Gastroesophageal sphincter (tissue), 4 donors: Measurements from ENCODE around the gene EXOC3L1. TPM values are rescaled to one million over a fixed set of nuclear protein-coding genes. Genes with fewer than 3 reads are reported as not detected.

Source experiments
- ATAC-seq: fragments of 150-250 bp; one replicate; pipeline ENCODE4 v1.9.1; 2016; ENCODE audit warnings: mild to moderate bottlenecking, moderate library complexity
- H3K27ac ChIP-seq, 4 donors: fragments of 200-600 bp; sonication (generic) in 3 of 4; 1 replicate in 3 of 4; 2 replicates in 1 of 4; pipeline ENCODE4 v1.5.1; 2016 to 2019
- H3K27me3 ChIP-seq: fragments of 200-600 bp; sonication (generic); one replicate; pipeline ENCODE4 v1.5.1; 2019
- H3K36me3 ChIP-seq, 2 donors: fragments of 200-600 bp; sonication (generic); one replicate each; pipeline ENCODE4 v1.5.1; 2019; ENCODE audit warnings: control low read depth in 1 of 2
- H3K4me1 ChIP-seq, 3 donors: fragments of 200-600 bp; sonication (generic); 1 replicate in 2 of 3; 2 replicates in 1 of 3; pipeline ENCODE4 v1.5.1; 2016 to 2019; ENCODE audit warnings: control low read depth in 2 of 3
- H3K4me3 ChIP-seq, 2 donors: fragments of 200-600 bp; sonication (generic); one replicate each; pipeline ENCODE4 v1.5.1; 2019; ENCODE audit warnings: mild to moderate bottlenecking in 1 of 2, moderate library complexity in 1 of 2
- H3K9me3 ChIP-seq, 3 donors: fragments of 200-600 bp; sonication (generic); one replicate each; pipeline ENCODE4 v1.5.1; 2017 to 2019; ENCODE audit warnings: control low read depth in 2 of 3
- CTCF ChIP-seq, 4 experiments: fragments of 200-600 bp in 2 of 4; fragments of 450-650 bp in 2 of 4; sonication (generic) in 1 of 4; IDR thresholded peaks; one replicate each; pipeline ENCODE4 v1.5.1; 2017 to 2019; ENCODE audit warnings: antibody characterized with exemption in 4 of 4, mild to moderate bottlenecking in 2 of 4, moderate library complexity in 2 of 4
- EP300 ChIP-seq: sonication (generic); formaldehyde crosslinking; IDR thresholded peaks from one replicate; pipeline ENCODE4 v1.6.1; 2017; ENCODE audit warnings: antibody characterized with exemption, mild to moderate bottlenecking
- POLR2A ChIP-seq, 2 donors: fragments of 450-650 bp; IDR thresholded peaks; one replicate each; pipeline ENCODE4 v1.6.1; 2017; ENCODE audit warnings: antibody characterized with exemption in 2 of 2, mild to moderate bottlenecking in 2 of 2, moderate library complexity in 1 of 2
- POLR2AphosphoS5 ChIP-seq: sonication (generic); formaldehyde crosslinking; IDR thresholded peaks from one replicate; pipeline ENCODE4 v1.6.1; 2017; ENCODE audit warnings: antibody characterized with exemption
- WGBS, 2 donors: methylation state at CpG; one replicate each; pipeline ENCODE4 v1.1.5; 2018; ENCODE audit warnings: low coverage in 1 of 2; 5-methylcytosine and 5-hydroxymethylcytosine counted together
- total RNA-seq, 4 donors: library from RNA; depleted of rRNA; stranded (reverse); fragments of >200 nt; gene quantifications; one replicate each; pipeline ENCODE4 v1.1.0, GENCODE V29; 2016

EXOC3L1 gene
- total RNA-seq, 4 donors from 2014 or later, result 1.6 to 6.1 (median 2.6) TPM

DNA sequence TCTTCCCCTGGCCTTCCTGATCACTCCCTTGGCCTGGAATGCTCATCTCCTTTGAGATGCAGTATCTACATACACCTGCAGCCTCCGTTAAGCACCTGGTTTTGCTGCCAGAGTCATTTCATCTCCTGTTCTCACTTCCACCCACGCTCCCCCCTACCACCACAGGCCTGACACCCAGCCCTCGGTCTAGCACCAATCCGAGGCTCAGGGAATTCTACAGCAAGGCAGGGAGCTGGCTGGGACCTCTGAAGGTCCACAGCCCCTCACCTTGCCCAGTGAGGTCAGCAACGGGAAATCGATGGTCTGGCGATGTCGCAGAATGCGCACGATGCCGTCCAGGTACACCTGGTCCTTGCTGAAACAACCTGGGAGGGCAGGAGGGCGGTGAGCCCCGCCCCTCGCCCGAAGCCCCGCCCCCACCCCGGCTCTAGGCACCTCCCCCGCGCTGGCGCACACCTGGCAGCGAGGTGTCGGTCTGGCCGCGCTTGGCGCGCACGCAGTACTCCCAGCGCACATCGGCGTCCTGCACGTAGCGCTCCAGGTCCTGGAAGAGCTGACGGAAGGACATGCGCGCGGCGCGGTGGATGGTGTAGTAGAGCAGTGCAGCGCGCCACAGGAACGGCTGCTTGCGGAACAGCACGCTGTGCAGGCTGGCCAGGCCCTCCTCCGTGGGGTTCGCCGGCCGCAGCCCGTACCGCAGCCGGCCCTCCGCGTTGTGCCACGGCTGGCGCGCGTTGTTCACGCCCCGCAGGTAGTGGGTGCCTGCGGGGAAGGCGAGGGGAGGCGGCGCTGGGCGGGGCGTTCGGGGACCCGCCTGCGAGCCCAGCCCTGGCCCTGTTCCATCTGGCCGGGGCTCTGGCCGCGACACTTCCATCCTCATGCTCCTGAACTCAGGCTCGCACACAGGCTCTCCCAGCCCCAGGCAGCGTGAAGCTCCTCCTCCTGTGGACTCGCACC lies 11.9 kb downstream of the EXOC3L1 start:
- Histone ChIP-seq H3K4me3 (peak overlapping the region; percentile 18 to 53), H3K27me3 (no peaks in the 10 kb centered on the region), H3K27ac (peak overlapping the region in 3 of 4 donors; percentile 56 to 75 (median 74)), H3K9me3 (no peaks in the 10 kb centered on the region), H3K36me3 (peaks cover 0 to 17% of the 10 kb centered on the region in 2 donors), H3K4me1 (peaks cover 2 to 96% (median 25%) of the 10 kb centered on the region in 3 donors)
- ATAC-seq, result peak; percentile 32
- peak in 3 of 4 experiments; percentile 29 to 45 (median 40) for TF ChIP-seq CTCF (IDR thresholded peaks at IDR 0.05)
- TF ChIP-seq POLR2A (IDR thresholded peaks at IDR 0.05), result peak in 1 of 2 donors; percentile 27
- peak; percentile 44 for TF ChIP-seq POLR2AphosphoS5
- no peak for TF ChIP-seq EP300
- WGBS, 2 donors, result 0 to 22% methylated on average over 1 to 4 of the region's 73 CpGs

- 88% methylated on average over 5 of the region's 12 CpGs; no CpG with 5 or more reads in 1 of the 2 donors for WGBS, 2 donors
- Histone ChIP-seq H3K4me3 (no peak overlapping the region), H3K27me3 (no peaks in the 10 kb centered on the region), H3K4me1 (peaks cover 2 to 96% (median 25%) of the 10 kb centered on the region in 3 donors), H3K27ac (no peak overlapping the region), H3K36me3 (peaks cover 0 to 17% of the 10 kb centered on the region in 2 donors), H3K9me3 (no peaks in the 10 kb centered on the region)
- no peak for ATAC-seq
- TF ChIP-seq POLR2A (IDR thresholded peaks at IDR 0.05), result no peak
Observed at GRCh38 chr16:67176662-67177061, 13.3 kb downstream of the EXOC3L1 start.

GRCh38 chr16:67174706-67175231 lies 15.2 kb downstream of the EXOC3L1 start:
- peak overlapping the region; percentile 13 to 57 for H3K4me3 ChIP-seq
- H3K4me1 ChIP-seq, result peaks cover 2 to 96% (median 31%) of the 10 kb centered on the region in 3 donors

DNA sequence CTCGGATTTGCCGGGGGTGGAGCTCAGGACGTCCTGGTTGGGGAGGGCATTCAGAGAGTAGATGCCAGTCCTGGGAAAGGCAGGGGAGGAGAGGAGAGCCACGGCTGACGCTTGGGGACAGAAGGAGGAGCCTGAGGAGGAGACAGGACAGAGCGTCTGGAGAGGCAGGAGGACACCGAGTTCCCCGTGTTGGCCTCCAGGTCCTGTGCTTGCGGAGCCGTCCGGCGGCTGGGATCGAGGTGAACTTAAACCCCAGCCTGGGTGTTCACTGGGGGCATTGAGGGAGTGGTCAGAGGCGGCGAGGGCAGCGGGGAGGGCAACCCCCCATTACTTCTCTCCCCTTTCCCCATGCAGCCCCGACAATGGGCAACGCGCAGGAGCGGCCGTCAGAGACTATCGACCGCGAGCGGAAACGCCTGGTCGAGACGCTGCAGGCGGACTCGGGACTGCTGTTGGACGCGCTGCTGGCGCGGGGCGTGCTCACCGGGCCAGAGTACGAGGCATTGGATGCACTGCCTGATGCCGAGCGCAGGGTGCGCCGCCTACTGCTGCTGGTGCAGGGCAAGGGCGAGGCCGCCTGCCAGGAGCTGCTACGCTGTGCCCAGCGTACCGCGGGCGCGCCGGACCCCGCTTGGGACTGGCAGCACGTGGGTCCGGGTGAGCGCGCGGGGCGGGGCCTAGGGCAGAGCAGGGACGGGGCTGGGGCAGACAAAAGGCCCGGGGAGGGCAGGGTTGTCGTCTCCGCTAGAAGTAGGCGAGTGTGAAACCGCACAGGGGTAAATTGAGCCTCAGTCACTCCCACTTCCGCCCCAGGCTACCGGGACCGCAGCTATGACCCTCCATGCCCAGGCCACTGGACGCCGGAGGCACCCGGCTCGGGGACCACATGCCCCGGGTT lies 15.9 kb downstream of the EXOC3L1 start:
- WGBS, 2 donors, result 0 to 1% methylated on average over 2 to 14 of the region's 71 CpGs
- Histone ChIP-seq H3K4me1 (peaks cover 2 to 96% (median 38%) of the 10 kb centered on the region in 3 donors), H3K36me3 (peaks cover 0 to 17% of the 10 kb centered on the region in 2 donors), H3K4me3 (peak overlapping the region; percentile 13 to 57), H3K27ac (peak overlapping the region; percentile 72 to 97 (median 93)), H3K27me3 (no peaks in the 10 kb centered on the region), H3K9me3 (no peaks in the 10 kb centered on the region)
- TF ChIP-seq POLR2AphosphoS5 (peak; percentile 89), EP300 (no peak), POLR2A (IDR thresholded peaks at IDR 0.05) (peak; percentile 67 to 74), CTCF (IDR thresholded peaks at IDR 0.05) (peak in 3 of 4 experiments; percentile 36 to 65 (median 38))
- ATAC-seq, result peak; percentile 81

More at GRCh38 chr16:67174706-67175231, 15.2 kb downstream of the EXOC3L1 start:
- TF ChIP-seq CTCF (IDR thresholded peaks at IDR 0.05) (no peak), EP300 (no peak), POLR2A (IDR thresholded peaks at IDR 0.05) (no peak), POLR2AphosphoS5 (no peak)
- ATAC-seq, result no peak
- Histone ChIP-seq H3K27me3 (no peaks in the 10 kb centered on the region), H3K36me3 (peaks cover 0 to 17% of the 10 kb centered on the region in 2 donors), H3K9me3 (no peaks in the 10 kb centered on the region), H3K27ac (peak overlapping the region; percentile 72 to 97 (median 93))
- 0 to 100% methylated on average over 1 of the region's 31 CpGs for WGBS, 2 donors
